ENCODE results near the gene SLC19A1.
A peak's percentile ranks its signal among the peaks of the same experiment; 100 is the strongest.

Gene SLC19A1

GRCh38 chr21:45542242-45542666 is at the start of gene SLC19A1:
Gene SLC19A1, minus strand, starts transcription at chr21:45542440. Its CDS starts 4,481 bp downstream, at chr21:45537959.
- peak; percentile 64 for DNase-seq (ENCODE audit: low spot score)

DNA sequence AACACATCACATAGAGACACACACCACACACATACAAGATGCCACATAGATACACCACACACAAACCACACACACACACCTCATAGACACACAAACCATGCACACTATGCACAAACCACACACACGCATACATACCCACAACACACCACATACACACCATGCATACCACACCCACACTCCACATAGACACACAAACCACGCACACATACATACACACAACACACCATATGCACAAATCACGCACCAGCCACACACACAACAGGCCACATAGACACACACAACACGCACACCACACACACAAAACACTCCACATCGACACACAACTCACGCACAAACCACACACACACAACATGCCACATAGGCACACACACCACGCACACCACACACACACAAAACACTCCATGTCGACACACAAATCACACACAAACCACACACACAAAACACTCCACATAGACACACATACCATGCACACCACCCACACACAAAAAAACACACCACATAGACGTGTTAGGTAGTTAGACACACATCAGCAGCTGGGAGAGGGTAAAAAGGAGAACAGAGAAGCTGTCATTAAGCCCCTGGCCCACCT is 49.5 kb upstream of the SLC19A1 start:
- DNase-seq (ENCODE audit: low spot score) = no peak

DNA sequence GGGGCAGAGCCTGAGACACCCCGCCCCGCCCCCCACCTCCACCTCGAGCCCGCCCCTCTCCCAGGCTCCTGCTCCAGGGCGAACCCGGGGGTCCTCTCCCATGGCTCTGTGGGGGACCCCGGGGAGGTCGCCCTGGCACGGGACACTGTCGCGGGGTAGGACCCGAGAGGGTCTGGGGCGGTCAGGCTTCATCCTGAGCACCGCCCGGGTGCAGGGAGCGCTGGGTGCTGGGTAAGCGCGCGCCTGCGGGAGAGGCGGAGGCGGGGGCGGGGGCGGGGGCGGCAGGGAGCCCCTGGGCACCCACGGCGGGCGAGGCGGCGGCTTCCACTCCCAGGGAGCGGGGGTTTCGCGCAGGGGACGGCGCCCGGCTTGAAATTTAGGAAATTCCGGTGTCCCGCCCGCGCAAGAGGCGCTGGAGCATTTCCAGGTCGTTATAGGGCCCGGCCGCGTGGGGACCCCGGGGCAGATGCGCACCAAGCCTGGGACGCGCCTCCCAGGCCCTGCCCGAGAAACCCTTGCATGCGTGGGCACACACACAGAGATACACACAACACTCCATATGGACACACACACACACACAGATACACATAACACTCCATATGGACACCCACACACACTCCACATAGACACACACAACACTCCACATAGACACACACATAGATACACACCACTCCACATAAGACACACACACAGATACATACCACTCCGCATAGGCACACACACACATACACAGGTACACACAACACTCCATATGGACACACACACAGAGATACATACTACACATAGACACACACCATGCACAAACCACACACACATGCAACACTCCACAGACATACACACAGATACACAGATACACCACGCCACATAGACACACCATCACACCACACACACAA is 48.7 kb upstream of the SLC19A1 start:
- DNase-seq (ENCODE audit: low spot score) = peak; percentile 23

DNA sequence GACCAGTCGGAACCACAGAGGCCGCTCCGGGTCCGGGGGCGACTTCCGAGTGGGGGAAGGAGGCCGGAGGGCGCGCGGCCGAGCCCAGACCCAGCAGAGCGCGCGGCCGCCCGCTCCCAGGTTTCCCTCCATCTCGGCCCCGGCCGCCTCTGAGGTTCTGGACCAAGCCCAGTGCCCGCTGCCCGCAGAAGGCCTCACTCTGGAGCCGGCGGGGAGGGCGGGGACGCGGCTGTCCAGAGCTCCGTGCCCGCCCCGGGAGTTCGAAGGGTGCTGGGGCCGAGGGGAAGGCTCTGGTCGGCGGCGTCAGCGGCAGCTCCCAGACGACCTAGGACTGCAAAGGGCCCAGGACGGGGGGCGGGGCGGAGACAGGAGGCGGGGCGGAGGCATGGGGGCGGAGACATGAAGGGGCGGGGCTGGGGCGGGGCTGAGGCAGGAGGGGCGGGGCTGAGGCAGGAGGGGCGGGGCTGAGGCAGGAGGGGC is 48.0 kb upstream of the SLC19A1 start:
- DNase-seq (ENCODE audit: low spot score) = peak; percentile 59

DNA sequence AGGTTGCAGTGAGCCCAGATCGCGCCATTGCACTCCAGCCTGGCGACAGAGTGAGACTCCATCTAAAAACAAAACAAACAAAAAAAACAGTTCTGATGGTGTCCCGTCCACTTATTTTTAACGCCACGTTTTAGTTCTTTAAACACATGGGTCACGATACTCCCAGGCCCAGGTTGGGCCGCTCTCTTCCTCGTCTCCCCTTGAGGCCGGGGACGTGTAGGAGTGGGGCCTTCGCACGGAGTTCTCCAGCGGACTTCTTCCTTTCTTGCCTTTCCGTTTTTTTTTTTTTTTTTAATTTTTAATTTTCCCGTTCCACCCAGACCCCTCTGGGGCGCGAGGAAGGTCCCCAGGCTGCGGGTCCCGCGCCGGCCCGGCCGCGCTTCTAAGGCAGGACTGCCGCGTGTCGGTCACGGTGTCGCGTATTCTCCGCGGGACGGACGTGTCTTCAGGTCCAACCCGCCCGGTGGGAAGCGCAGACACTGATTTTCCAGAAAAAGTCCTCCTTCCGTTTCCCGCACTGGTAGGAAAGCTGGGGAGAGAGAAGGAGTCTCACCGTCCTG is 47.5 kb upstream of the SLC19A1 start:
- DNase-seq (ENCODE audit: low spot score) = no peak

GRCh38 chr21:45588871-45589491 is 46.7 kb upstream of the SLC19A1 start:
- DNase-seq (ENCODE audit: low spot score) = no peak

- no peak for DNase-seq (ENCODE audit: low spot score)
Measured at GRCh38 chr21:45588086-45588825, 46.0 kb upstream of the SLC19A1 start.

DNA sequence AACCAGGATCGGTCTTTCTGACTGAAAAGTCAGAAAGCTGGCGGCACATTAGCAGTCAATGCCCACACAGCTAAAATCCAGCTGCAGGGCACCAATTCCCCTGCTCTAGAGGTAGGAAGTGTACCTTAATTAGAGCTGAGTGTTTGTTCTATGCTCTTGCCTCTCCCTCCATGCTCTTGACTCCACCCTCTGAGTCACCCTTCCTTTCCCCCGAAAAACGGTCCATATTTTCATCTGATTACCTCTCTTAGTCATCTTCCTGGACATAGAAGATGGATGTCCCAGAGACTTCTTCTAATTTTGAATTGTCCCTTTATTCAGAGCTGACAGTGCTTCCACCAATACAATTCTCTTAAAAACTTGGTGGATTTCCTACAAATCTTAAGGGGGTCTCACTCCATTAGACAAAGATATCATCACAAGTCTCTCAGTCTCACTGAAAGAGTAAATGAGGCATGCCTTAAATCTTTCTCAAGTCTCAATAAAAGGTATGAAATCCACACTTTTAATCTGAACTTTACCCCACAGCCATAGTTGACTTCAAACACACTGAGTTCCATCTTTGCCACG is 44.1 kb upstream of the SLC19A1 start:
- DNase-seq (ENCODE audit: low spot score) = no peak

- DNase-seq (ENCODE audit: low spot score) = no peak
Measured at GRCh38 chr21:45584786-45585185, 42.5 kb upstream of the SLC19A1 start.

GRCh38 chr21:45583831-45584509 is 41.7 kb upstream of the SLC19A1 start:
- DNase-seq (ENCODE audit: low spot score) = no peak

DNA sequence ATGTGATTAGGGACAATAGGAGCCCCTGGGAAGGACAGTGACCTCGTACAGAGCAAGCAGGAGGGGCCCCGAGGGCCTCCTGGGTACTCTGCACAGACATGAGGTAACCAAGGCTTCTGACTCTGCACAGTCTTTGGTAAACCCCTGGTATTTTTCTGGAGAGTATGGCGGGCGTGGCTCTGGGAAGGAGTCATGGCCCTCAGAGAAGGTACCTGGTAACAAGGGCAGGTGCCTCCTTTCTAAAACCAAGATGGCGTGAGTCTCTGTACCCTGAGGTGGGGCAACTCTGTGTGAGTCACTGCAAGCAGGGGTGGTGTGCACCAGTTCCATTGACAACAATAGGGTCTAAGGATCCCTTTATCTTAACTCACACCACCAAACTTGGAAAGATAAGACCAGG is 39.9 kb upstream of the SLC19A1 start:
- DNase-seq (ENCODE audit: low spot score) = no peak

DNA sequence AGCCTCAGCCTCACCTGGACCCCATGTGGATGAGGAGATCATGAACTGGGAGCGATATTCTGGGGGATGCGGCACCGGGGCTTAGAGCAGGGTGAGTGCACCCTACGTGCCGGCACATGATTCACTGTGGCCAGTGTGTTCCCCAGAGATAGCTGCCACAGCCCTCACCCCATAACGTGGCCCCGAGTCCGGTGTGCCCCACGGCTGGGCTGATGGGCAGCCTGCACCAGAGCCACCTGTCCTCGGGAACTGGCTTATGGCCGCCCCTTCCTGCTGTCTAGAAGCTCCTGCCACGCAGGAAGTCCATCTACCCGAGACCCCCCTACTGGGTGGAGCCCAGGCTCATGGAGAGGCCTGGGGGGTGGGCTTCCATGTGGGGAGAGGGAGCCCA is 39.1 kb upstream of the SLC19A1 start:
- DNase-seq (ENCODE audit: low spot score) = no peak

DNA sequence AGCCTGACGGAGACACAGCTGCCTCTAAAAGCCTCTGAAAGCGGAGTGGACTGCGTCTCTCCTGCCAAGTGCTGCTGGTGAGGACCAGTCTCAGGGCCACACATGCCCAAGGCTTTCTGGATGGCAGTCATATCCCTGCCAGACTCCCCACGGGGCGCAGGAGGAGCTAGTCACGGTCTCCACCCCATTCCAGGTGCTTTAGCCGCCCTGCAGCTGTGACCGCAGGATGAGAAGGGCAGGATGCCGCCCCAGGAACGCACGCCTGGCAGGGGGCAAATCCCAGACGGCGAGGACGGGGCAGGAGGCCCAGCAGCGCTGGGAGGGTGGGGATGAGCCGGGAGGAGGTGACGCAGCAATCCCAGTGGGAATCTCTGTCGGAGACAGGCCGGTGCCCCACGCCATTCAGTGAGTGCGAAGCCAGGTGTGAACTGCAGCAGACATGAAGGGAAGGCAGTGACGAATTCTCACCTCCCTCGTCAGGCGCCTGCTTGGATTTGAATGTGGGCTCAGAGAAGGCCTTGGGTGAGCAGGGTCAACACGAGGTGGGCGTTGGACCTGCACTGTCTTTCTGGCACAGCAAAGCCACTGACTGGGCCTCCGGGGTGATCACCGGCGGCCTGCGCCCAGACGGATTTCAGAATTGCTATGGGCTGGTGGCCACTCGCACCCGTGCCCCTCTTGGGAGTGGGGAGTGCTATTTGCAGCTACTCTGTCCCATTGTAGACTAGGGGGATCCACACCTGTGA is 38.5 kb upstream of the SLC19A1 start:
- no peak for DNase-seq (ENCODE audit: low spot score)

DNA sequence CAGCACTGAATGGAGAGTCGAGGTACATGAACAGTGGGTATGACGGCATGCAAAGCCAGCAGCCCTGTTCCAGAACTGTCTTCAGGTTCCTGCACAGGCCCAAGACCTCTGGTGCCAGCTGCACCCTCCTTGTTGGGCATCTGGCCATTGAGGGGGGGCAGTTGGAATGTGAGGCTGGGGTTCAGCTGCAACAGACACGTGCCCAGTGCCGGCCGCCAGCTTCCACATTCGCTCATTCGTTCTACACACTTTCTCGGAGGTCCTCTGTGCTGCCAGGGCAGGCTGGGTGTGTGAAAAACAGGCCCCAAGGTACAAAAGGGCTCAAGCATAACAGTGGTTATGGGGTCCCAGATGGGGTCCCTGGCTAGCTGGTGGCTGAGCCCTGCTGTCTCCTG is 37.9 kb upstream of the SLC19A1 start:
- no peak for DNase-seq (ENCODE audit: low spot score)

DNA sequence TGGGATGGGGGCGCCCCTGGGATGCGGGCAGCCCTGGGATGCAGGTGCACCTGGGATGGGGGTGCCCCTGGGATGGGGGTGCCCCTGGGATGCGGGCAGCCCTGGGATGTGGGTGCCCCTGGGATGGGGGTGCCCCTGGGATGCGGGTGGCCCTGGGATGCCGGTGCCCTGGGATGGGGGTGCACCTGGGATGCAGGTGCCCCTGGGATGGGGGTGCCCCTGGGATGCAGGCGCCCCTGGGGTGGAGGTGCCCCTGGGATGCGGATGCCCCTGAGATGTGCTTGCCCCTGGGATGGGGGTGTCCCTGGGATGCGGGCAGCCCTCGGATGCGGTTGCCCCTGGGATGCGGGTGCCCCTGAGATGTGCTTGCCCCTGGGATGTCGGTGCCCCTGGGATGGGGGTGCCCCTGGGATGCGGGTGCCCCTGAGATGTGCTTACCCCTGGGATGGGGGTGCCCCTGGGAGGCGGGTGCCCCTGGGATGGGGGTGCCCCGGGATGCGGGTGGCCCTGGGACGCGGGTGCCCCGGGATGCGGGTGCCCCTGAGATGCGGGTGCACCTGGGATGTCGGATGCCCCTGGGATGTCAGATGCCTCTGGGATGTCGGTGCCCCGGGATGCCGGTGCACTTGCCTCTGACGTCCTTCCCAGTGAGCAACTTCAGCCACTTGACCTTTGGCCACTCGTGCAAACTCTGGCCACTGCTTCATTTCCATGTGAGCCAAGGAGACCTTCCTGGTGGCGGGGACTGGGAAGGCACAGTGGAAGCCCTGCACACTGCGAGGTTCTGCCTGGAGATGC is 37.3 kb upstream of the SLC19A1 start:
- no peak for DNase-seq (ENCODE audit: low spot score)

DNA sequence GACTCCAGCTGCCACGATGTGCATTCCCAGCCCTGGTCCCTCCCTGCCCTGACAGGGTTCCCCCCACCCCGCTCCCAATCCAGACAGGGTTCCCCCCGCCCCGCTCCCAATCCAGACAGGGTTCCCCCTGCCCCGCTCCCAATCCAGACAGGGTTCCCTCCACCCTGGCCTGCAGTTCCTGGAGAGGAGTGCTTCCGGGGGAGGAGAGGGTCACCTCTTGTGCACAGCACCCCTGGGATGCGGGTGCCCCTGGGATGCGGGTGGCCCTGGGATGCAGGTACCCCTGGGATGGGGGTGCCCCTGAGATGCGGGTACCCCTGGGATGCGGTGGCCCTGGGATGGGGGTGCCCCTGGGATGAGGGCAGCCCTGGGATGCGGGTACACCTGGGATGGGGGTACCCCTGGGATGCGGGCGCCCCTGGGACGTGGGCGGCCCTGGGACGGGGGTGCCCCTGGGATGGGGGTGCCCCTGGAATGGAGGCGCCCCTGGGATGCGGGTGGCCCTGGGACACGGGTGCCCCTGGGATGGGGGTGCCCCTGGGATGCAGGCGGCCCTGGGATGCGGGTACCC is 36.7 kb upstream of the SLC19A1 start:
- no peak for DNase-seq (ENCODE audit: low spot score)

DNA sequence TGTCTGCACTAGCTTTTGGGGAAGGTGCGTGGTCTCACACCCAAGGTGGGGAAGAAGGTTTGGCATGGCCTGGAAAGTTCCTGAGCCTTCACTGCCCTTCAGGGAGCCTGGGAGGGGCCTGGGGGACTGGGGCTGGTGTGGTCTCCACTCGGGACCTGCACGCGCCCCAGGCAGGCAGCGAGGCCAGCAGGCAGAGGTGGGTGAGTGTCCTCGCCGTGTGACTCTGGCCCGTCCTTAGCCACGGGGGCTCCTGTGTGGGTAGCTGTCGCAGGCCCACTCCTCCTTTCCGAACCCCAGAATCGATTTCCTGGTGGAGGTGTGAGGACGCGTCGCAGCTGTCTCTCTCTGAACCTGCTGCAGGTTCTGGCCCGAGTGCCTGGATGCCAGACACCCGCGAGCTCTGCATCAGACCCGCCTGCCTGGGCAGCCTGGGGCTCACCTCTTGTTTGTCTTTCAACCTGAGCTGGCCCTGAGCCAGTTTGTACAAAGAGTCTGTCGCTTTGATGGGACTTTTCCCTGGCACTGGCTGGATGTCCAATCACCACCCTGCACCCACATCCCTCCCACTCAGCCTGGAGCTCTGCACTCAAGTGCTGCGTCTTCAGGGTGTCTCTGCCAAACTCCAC is 36.0 kb upstream of the SLC19A1 start:
- no peak for DNase-seq (ENCODE audit: low spot score)

GRCh38 chr21:45577801-45578175 is 35.5 kb upstream of the SLC19A1 start:
- DNase-seq (ENCODE audit: low spot score) = no peak
